Stimulated activated CD4-positive, alpha-beta T cell treated with anti-CD3 and anti-CD28 coated beads, Interleukin-4, amount 100 ng/mL, for 24 hours (primary cell): Measurements from ENCODE around the gene CC2D1A.
"Not testable (repeated sequence)": the region's sequence is repeated elsewhere in the genome, so short reads cannot be mapped to it uniquely, and the experiment has no call there.

Experiments used
- DNase-seq: peaks from one replicate; pipeline ENCODE4 v3.0.0-alpha.2; 2020

The CC2D1A gene

DNA sequence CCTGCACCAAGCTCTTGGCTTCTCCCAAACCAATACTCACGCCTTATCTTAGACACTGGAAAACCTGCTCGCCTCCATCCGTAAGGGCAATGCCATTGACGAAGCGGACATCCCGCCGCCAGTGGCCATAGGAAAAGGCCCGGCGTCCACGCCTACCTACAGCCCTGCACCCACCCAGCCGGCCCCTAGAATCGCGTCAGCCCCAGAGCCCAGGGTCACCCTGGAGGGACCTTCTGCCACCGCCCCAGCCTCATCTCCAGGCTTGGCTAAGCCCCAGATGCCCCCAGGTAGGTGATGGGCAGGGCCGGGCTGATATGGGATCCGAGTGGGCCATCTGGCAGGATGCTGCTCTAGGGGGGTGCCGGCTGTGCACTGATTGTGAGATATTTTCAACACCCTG, 7.4 kb downstream of the CC2D1A start:
- no peak for DNase-seq

DNA sequence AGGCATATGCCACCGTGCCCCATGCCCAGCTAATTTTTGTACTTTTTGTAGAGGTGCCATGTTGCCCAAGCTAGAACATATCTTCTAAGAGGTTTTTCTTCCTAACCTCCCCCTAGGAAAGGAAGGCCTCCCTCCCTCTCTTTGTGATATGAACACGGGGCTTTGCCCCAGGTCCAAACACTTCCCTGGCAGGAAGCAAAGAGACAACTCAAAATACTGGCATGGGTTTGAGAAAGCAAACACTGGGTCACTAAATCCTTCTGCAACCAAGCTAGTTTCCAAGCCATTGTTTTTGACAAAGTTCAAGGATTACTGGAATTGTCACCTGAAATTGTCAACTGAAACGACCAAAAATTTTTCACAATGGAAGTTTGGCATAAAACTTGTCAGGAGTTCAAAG, 8.8 kb downstream of the CC2D1A start:
- DNase-seq: no peak

- DNase-seq: no peak
These were observed 11.9 kb downstream of the CC2D1A start for GRCh38 chr19:13917888-13918406.

DNA sequence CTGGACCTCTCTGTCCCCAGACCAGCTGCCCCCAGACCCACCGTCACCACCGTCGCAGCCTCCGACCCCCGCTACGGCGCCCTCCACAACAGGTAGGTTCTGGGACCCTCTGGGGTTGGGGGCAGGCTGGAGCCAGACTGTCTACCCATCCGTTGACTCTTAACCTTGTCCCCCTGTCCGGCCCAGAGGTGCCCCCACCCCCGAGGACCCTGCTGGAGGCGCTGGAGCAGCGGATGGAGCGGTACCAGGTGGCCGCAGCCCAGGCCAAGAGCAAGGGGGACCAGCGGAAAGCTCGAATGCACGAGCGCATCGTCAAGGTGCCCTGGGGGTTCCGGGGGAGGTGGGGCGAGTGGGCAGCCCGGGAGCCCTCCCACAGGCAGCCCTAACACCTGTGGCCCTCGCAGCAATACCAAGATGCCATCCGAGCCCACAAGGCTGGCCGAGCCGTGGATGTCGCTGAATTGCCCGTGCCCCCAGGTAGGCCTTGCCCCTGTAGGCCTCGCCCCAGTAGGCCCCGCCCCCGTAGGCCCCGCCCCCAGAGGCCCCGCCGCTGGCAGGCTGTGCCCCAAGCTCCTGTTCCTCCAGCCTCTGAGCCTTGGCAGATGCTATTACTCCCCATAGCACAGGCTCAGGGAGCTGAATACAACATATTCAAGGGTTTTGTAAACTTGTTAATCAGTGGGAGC, 12.9 kb downstream of the CC2D1A start:
- no peak for DNase-seq

DNA sequence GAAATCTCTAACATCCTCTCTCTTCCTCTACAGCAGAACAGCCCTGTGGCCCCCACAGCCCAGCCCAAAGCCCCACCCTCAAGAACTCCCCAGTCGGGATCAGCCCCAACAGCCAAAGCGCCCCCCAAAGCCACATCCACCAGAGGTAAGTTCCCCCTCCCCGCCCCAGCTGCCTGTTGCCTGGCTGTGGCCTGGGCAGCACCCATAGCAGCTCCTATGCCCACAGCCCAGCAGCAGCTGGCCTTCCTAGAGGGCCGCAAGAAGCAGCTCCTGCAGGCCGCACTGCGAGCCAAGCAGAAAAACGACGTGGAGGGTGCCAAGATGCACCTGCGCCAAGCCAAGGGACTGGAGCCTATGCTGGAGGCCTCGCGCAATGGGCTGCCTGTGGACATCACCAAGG, 14.5 kb downstream of the CC2D1A start:
- DNase-seq: no peak

DNA sequence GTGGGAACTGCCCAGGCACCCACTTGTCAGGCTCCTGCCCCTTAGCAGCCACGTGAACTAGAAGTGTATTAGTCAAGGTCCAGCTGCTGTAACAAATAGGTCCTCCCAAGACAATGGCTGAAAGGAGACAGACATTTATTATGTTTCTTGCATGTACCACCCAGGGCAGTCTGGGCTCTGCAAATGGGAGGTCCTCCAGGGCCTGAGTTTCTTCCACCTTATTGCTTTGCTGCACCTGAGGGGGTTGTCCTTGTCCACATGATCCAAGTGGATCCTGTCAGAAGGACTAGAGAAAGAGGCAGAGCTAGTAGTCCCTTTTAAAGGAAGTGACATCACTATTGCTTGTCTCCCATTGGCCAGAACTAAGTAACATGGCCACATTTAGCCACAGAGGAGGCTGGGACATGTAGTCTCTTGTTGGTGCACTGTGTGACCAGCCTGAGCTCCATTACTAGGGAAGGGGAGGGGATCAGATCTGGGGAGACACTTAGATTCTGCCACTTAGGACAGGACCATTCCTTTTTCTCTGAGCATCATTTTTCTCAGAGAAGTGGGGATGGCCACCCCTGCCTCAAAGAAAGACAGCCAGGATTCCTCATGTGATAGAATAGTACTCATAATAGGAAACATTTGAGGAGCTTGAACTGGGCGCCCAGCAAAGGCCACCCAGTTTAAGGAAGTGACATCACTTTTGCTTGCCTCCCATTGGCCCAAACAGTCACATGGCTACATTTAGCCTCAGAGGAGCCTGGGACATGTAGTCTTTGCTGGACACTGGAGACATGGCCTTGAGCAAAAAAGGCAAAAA, 15.1 kb downstream of the CC2D1A start:
- DNase-seq: peak; percentile 18

DNA sequence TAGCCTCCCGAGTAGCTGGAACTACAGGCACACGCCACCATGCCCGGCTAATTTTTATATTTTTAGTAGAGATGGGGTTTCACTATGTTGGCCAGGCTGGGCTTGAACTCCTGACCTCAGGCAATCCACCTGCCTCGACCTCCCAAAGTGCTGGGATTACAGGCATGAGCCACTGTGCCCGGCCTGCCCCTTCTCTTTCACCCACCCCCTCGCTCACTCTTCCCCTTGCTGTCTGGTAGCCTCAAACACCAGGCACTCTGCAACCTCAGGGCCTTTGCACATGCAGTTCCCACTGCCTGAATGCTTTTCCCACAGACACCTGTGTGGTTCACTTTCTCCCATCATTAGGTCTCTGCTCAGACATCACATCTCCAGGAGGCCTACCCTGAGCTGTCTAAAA, 16.1 kb downstream of the CC2D1A start:
- DNase-seq: not testable (repeated sequence)

- DNase-seq: no peak
These were observed 17.4 kb downstream of the CC2D1A start for GRCh38 chr19:13923194-13923987.

DNA sequence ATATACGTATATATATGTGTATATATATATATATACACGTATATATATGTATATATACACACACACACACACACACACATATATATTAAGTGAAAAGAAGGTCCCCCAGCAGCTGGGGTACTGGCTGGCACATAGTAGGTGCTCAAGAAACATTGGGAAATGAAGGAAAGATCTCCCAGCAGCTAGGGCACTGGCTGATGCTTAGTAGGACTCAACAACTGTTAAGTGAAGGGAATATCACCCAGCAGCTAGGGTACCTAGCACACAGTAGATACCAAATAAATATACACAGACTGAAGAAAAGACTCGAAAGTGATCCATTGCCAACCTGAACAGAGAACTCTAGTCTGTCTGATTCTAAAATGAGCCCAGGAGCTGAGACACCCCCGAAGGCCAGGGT, 20.0 kb downstream of the CC2D1A start:
- DNase-seq: no peak

DNA sequence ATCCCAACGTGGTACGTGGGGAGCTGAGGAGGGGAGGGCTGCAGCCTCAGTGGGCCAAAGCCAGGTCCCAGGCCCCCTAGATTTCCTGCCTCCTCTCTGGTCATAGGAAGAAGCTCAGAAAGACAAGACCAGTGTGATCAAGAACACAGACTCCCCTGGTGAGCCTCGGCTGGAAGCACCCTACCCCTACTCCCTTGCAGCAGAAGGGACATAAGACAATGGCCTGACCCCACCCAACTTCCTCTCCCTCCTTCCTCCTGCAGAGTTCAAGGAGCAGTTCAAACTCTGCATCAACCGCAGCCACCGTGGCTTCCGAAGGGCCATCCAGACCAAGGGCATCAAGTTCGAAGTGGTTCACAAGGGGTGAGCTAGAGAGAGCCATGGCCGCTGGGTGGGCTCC, 20.7 kb downstream of the CC2D1A start:
- no peak for DNase-seq

- DNase-seq: no peak
These were observed 23.3 kb downstream of the CC2D1A start for GRCh38 chr19:13929340-13929739.

GRCh38 chr19:13929956-13930355, 24.0 kb downstream of the CC2D1A start:
- no peak for DNase-seq

DNA sequence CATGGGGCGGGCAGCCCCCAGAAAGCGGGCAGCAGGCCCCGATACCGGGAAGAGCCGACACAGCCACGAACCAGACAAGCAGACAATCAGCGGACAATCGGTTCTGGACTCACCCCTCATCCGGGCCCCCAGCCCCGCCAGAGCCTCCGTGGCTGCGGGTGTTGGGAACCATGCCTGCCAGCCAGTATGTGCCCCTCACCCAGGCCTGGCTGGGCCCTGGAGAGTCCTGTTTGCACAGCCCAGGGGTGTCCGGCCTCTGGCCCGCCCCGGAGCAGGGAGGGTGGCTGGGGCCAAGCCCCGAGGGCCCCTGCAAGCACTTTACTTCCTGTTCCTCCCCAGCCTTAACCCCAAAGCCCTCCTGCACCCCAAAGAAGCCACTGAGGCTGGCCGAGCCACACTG, 24.4 kb downstream of the CC2D1A start:
- DNase-seq: no peak

DNA sequence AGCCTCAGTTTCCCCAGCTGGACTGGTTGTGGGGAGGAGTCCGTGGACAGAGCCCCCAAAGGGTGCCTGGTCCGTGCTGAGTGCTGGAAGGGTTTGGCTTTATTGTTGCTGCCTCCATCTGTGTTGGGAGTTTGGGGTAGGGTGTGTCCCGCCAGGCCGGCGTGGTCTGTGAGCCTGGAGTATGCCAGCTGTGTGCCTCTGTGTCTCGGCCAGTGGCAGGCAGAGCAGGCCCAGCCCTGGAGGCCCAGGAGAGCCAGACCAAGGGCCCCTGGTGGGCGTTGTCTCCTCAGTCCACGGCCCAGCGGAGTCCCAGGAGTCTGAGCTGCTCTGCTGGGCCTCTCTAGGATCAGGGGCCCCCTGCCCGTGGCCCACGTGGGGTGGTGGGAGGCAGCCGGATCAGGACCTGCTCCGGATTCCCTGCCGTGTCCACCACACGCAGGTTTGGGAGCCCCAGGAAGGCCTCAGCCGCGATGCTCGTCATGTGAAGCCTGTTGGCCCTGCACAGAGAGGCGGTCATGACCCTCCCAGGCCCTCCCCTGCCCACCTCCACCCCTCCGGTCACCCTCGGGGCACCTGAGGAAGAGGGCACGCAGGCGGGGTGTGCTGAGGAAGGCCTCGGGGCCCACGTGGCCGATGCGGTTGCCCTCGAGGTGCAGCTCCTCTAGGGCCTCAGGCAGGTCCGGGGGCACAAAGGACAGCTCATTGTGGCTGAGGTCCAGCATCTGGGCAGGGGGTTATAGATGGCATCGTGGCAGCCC, 25.6 kb downstream of the CC2D1A start:
- no peak for DNase-seq

DNA sequence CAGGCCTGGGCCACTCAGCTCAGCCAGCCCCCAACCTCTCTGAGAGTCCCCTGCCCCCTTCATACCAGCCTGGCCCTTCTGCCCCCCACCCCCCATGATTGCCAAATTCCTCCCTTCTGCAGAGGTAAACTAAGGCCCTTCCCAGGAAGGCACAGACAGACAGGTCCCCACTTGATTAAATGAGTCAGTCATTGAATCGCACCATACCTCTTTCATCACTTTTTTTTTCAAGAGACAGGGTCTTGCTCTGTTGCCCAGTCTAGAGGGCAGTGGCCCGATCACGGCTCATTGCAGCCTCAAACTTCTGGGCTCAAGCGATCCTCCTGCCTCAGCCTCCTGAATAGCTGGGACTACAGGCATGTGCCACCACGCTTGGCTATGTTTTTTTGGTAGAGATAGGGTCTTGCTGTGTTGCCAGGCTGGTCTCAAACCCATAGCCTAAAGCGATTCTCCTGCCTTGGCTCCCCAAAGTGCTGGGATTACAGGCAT, 26.2 kb downstream of the CC2D1A start:
- DNase-seq: no peak

DNA sequence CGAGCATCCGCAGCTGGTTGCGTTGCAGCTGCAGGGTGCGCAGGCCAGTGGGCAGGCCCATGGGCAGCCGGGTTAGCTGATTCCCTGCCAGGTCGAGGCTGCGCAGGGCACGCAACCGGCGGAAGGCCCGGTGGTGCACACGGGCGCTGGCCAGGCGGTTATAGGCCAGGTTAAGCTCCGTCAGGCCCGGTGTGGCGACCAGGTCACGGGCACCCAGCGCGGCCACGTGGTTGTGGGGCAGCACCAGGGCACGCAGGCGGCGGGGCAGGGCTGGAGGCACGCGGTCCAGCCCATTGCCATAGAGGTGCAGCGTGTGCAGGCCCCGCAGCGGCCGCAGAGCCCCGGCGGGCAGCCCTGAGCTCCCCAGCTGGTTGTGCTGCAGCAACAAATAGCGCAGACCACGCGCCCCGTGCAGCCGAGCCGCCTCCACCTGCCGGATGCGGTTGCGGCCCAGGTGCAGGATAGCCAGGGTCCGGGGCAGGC, 27.0 kb downstream of the CC2D1A start:
- DNase-seq: no peak

- DNase-seq: no peak
These were observed 28.7 kb downstream of the CC2D1A start for GRCh38 chr19:13934785-13935109.

DNA sequence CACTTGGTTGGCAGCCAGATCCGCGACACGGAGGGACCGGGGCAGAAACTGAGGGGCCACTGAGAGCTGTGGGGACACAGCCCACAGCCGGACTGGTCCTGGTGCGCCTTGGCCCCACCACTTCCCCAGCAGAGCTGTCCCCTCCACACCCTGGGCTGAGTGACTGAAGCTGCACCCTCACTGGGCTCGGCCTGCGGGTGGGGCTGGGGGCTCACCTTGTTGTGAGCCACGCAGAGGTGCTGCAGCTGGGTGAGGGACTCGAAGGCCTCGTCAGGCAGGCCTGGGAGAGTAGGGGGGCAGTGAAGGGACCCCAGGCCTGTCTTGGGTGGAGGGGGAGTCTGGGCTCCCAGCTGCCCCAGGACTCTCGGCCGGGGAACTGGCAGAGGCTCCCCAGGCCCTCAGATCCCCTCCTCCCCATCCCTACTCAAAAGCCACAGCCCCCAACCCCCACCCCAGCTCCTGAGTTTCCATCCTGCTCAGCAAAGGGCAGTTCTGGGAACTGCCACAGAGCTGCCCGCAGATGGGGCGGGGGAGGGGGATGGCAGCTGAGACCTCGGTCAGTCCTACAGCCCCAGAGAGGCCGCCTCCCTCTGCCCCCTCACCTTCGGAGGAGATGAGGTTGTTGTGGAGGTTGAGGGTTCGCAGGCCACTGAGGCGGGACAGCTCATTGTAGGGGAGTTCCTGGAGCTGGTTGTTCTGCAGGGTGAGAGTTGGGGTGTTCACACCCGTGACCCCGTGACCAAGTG, 29.9 kb downstream of the CC2D1A start:
- no peak for DNase-seq

GRCh38 chr19:13937479-13938300, 31.7 kb downstream of the CC2D1A start:
- DNase-seq: no peak

DNA sequence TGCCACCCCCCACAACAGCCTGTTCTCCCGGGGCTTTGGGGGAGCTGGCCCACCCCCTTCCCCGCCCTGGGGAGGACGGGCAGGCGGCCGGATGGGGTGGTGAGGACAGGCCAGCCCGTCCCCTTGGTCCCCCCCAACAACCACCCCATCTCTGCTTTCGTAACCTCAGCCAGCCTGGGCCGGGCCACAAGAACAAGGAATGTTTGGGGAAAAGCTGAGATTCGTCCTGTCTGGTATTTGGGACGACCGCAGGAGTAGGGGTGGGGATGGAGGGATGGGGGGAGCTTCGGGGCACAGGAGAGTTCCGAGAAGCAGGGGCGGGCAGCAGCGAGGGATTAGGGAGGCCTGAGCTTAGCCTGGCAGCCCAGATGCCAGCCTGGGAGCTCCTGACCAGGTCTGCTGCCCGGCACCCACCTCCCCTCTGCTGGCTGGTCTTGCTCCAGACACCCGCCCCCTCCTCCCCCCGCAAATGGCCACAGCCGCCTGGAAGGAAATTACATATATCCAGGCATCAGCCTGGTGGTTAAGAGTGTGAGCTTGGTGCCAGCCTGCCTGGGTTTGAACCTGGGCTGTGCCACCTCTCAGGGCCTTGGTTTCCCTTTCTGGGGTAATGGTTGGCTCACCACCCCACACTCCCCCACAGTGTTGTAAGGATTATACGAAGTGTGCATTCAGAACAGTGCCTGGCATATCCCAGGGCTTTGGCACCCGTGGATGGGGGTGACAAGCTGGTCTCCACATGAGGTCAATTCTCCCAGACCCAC, 32.5 kb downstream of the CC2D1A start, which contains the start of gene PODNL1:
PODNL1 (minus strand) TSS at position 117 of the 764 bp plus-strand sequence. CDS start 236 bp downstream, outside the sequence.
- no peak for DNase-seq
